Parathyroid adenoma (tissue), 2 donors: ENCODE results near the gene LAMTOR1.
A peak's percentile ranks its signal among the peaks of the same experiment; 100 is the strongest.

ENCODE experiments used
- H2AFZ ChIP-seq: fragments of 300-600 bp; sonication (generic); one replicate; pipeline ENCODE4 v1.7.0; 2017; ENCODE audit warnings: antibody characterized with exemption, mild to moderate bottlenecking
- H3K27ac ChIP-seq: fragments of 300-600 bp; sonication (generic); one replicate; pipeline ENCODE4 v1.7.0; 2017
- H3K27me3 ChIP-seq: fragments of 300-600 bp; sonication (generic); one replicate; pipeline ENCODE4 v1.7.0; 2017; ENCODE audit warnings: low read length; ENCODE audit not compliant: control insufficient read depth, insufficient read depth
- H3K36me3 ChIP-seq: fragments of 300-600 bp; sonication (generic); one replicate; pipeline ENCODE4 v1.7.0; 2017; ENCODE audit warnings: low read length; ENCODE audit not compliant: control insufficient read depth, insufficient read depth
- H3K4me1 ChIP-seq: fragments of 300-600 bp; sonication (generic); one replicate; pipeline ENCODE4 v1.7.0; 2017; ENCODE audit warnings: control low read depth
- H3K4me2 ChIP-seq: fragments of 300-600 bp; sonication (generic); one replicate; pipeline ENCODE4 v1.7.0; 2017; ENCODE audit warnings: low read length
- H3K4me3 ChIP-seq: fragments of 300-600 bp; sonication (generic); one replicate; pipeline ENCODE4 v1.7.0; 2017; ENCODE audit warnings: low read depth, low read length
- H3K79me2 ChIP-seq: fragments of 300-600 bp; sonication (generic); one replicate; pipeline ENCODE4 v1.7.0; 2017; ENCODE audit warnings: control low read depth
- H3K9ac ChIP-seq: fragments of 300-600 bp; sonication (generic); one replicate; pipeline ENCODE4 v1.7.0; 2017; ENCODE audit warnings: mild to moderate bottlenecking
- H3K9me3 ChIP-seq: fragments of 300-600 bp; sonication (generic); one replicate; pipeline ENCODE4 v1.7.0; 2017; ENCODE audit warnings: low read length; ENCODE audit not compliant: control insufficient read depth
- TF ChIP-seq, protein P1 (sequence below): fragments of 300-600 bp; sonication (generic); IDR thresholded peaks from one replicate; pipeline ENCODE4 v1.7.0; 2017; ENCODE audit warnings: antibody characterized with exemption, mild to moderate bottlenecking
- donor health status: primary hyperparathyroidism.

The LAMTOR1 gene

DNA sequence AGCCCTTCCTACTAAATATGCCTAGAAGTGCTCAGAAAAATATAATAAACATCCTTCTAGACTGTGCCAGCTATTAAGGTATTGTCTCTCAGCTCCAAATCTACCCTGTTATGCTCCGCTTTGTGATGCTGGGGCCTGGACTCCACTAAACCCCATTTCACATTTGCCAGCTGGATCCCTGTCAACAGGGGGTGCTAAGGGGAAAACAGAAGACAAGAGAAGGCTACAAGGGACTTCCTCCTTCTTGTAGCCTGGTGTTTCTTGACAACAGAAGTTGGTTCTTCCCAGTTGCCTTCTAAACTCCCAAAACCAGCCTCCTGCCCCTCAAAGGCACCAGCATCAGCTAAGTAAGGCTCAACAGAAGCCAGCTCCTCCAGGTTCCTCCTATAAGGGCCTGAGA is 28.0 kb downstream of the LAMTOR1 start:
- TF ChIP-seq, protein P1, sequence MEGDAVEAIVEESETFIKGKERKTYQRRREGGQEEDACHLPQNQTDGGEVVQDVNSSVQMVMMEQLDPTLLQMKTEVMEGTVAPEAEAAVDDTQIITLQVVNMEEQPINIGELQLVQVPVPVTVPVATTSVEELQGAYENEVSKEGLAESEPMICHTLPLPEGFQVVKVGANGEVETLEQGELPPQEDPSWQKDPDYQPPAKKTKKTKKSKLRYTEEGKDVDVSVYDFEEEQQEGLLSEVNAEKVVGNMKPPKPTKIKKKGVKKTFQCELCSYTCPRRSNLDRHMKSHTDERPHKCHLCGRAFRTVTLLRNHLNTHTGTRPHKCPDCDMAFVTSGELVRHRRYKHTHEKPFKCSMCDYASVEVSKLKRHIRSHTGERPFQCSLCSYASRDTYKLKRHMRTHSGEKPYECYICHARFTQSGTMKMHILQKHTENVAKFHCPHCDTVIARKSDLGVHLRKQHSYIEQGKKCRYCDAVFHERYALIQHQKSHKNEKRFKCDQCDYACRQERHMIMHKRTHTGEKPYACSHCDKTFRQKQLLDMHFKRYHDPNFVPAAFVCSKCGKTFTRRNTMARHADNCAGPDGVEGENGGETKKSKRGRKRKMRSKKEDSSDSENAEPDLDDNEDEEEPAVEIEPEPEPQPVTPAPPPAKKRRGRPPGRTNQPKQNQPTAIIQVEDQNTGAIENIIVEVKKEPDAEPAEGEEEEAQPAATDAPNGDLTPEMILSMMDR, result no peak
- no peak overlapping the region for H3K4me3 ChIP-seq
- no peak overlapping the region for H3K9ac ChIP-seq
- no peaks in the 10 kb centered on the region for H3K9me3 ChIP-seq
- no peak overlapping the region for H3K4me2 ChIP-seq
- H3K4me1 ChIP-seq, result peaks cover 7% of the 10 kb centered on the region
- H2AFZ ChIP-seq, result no peak overlapping the region
- no peak overlapping the region for H3K27ac ChIP-seq
- peaks cover 5% of the 10 kb centered on the region for H3K79me2 ChIP-seq
- no peaks in the 10 kb centered on the region for H3K27me3 ChIP-seq
- no peaks in the 10 kb centered on the region for H3K36me3 ChIP-seq

DNA sequence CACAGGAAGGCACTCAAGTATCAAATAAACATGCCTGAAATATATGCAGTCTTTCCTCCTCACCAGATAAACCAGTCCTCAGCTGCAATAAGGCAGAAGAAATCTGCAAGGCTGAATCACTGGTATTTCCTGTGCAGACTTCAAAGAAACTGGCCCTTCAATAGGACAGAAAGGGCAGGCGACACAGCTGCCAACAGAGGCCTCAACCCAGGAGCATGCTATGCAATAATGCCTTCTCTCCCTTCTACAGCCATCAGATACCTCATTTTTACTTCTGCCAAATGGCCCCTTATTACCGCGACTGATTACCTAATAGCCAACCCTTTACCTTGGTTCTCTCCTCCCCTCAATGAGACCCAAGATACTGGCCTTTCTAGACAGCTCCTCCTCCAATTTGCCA is 30.7 kb downstream of the LAMTOR1 start:
- TF ChIP-seq, protein P1, result no peak
- Histone ChIP-seq H3K4me1 (peaks cover 16% of the 10 kb centered on the region), H3K9me3 (no peaks in the 10 kb centered on the region), H3K27me3 (no peaks in the 10 kb centered on the region), H3K4me3 (no peak overlapping the region), H3K9ac (no peak overlapping the region), H3K4me2 (no peak overlapping the region), H2AFZ (no peak overlapping the region), H3K79me2 (peaks cover 8% of the 10 kb centered on the region), H3K27ac (peak overlapping the region; percentile 24), H3K36me3 (no peaks in the 10 kb centered on the region)

DNA sequence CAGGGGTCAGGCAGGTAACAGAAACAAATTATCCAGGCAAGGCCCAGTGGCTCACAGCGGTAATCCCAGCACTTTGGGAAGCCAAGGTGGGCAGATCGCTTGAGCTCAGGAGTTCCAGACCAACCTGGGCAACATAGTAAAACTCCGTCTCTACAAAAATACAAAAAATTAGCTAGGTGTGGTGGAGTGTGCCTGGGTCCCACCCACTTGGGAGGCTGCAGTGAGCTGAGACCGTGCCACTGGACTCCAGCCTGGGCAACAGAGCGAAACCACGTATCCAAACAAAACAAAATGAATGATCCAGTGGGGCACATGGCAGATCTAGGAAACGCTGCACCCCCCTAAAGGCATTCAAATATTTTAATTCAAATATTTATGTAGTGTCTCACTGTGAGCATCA is 32.6 kb downstream of the LAMTOR1 start:
- no peak overlapping the region for H3K4me3 ChIP-seq
- no peaks in the 10 kb centered on the region for H3K9me3 ChIP-seq
- peaks cover 8% of the 10 kb centered on the region for H3K79me2 ChIP-seq
- H3K9ac ChIP-seq, result no peak overlapping the region
- H3K27me3 ChIP-seq, result no peaks in the 10 kb centered on the region
- peak overlapping the region; percentile 31 for H2AFZ ChIP-seq
- TF ChIP-seq, protein P1, result no peak
- H3K27ac ChIP-seq, result peak overlapping the region; percentile 84
- H3K4me2 ChIP-seq, result peak overlapping the region; percentile 57
- peaks cover 16% of the 10 kb centered on the region for H3K4me1 ChIP-seq
- no peaks in the 10 kb centered on the region for H3K36me3 ChIP-seq

GRCh38 chr11:72069787-72070251 is 33.3 kb downstream of the LAMTOR1 start:
- Histone ChIP-seq H3K36me3 (no peaks in the 10 kb centered on the region), H2AFZ (peak overlapping the region; percentile 64), H3K9ac (no peak overlapping the region), H3K27ac (peak overlapping the region; percentile 84), H3K27me3 (no peaks in the 10 kb centered on the region), H3K4me2 (peak overlapping the region; percentile 57), H3K4me3 (peak overlapping the region; percentile 16), H3K79me2 (peaks cover 8% of the 10 kb centered on the region), H3K4me1 (peaks cover 16% of the 10 kb centered on the region), H3K9me3 (no peaks in the 10 kb centered on the region)
- TF ChIP-seq, protein P1, result no peak

GRCh38 chr11:72069200-72069599 is 33.9 kb downstream of the LAMTOR1 start:
- H3K9me3 ChIP-seq, result no peaks in the 10 kb centered on the region
- peaks cover 16% of the 10 kb centered on the region for H3K4me1 ChIP-seq
- H3K27me3 ChIP-seq, result no peaks in the 10 kb centered on the region
- no peaks in the 10 kb centered on the region for H3K36me3 ChIP-seq
- TF ChIP-seq, protein P1, result no peak
- H3K9ac ChIP-seq, result no peak overlapping the region
- H3K4me2 ChIP-seq, result peak overlapping the region; percentile 44
- peak overlapping the region; percentile 84 for H3K27ac ChIP-seq
- peaks cover 8% of the 10 kb centered on the region for H3K79me2 ChIP-seq
- peak overlapping the region; percentile 16 for H3K4me3 ChIP-seq
- peak overlapping the region; percentile 64 for H2AFZ ChIP-seq
